ENCODE results near the gene LIMCH1. TPM values are rescaled to one million over a fixed set of nuclear protein-coding genes. Genes with fewer than 3 reads are reported as not detected.

LIMCH1 gene
- total and polyA plus RNA-seq, 2 of the 8 experiments (the other 6 are each of a cell fraction or from before 2014, with no cell fraction given): 2.7 to 3.0 TPM

DNA sequence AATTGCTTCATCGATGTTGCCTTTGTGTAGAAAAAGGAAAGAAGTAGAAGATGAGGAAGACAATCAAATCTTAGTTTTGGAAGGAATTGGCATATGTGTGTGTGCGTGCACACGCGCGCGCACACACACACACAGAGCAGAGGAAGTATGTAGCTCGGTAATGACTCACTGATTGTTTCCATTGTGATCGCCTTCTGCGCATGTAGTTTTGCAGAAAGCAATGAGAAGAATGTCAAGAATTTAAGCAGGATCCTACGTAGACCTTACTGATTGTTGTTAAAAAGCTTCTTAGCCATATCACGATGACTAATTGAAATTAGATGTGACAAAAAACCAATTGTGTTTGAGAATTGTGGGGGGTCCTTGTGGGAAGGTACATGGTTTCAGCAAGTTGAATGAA, 12.8 kb upstream of the LIMCH1 start:
- Histone ChIP-seq H4K8ac (ENCODE audit: extremely low read depth, insufficient read depth, low read length) (no peak overlapping the region), H3K9me3 (ENCODE audit: insufficient read depth in 2 of 2, low read depth in 1 of 2, low read length in 1 of 2) (no peaks in the 10 kb centered on the region), H4K20me1 (replicated peaks in 1 of 2; ENCODE audit: control insufficient read depth in 1 of 2, insufficient read depth in 2 of 2, low read length in 2 of 2) (no peaks in the 10 kb centered on the region), H3K79me2 (ENCODE audit: control insufficient read depth in 1 of 2, insufficient read depth in 2 of 2, low read length in 2 of 2) (no peaks in the 10 kb centered on the region), H2AK5ac (ENCODE audit: low read depth, low read length) (no peak overlapping the region), H3K23ac (ENCODE audit: insufficient read length) (no peak overlapping the region), H3K9ac (replicated peaks in 1 of 4; ENCODE audit: extremely low read depth in 1 of 4, low read depth in 3 of 4, low read length in 3 of 4) (no peak overlapping the region), H2BK15ac (ENCODE audit: low read length) (no peak overlapping the region), H2AFZ (ENCODE audit: low read length) (no peak overlapping the region), H3K27me3 (replicated peaks in 1 of 4; ENCODE audit: control insufficient read depth in 3 of 4, extremely low read depth in 1 of 4, insufficient read depth in 3 of 4, low read length in 3 of 4) (no peaks in the 10 kb centered on the region), H3K4me2 (ENCODE audit: insufficient read depth in 1 of 2, low read depth in 2 of 2, low read length in 2 of 2) (peak overlapping the region in 1 of 2 experiments; percentile 7; a peak in 2 of 4 replicates), H3K79me1 (ENCODE audit: low read depth, low read length) (no peaks in the 10 kb centered on the region), H2BK120ac (replicated peaks; ENCODE audit: low read depth, low read length) (no peak overlapping the region), H4K91ac (replicated peaks; ENCODE audit: insufficient read length, low read length) (no peak overlapping the region), H3K14ac (ENCODE audit: insufficient read length) (no peak overlapping the region), H3K4ac (replicated peaks; ENCODE audit: insufficient read length, low read depth, low read length) (no peak overlapping the region), H3K23me2 (ENCODE audit: low read depth, low read length) (no peaks in the 10 kb centered on the region), H3K4me1 (replicated peaks in 1 of 4; ENCODE audit: control insufficient read depth in 3 of 4, insufficient read depth in 4 of 4, low read length in 3 of 4) (peaks cover 0 to 6% (median 3%) of the 10 kb centered on the region in 4 experiments; a peak in 3 of 7 replicates), H2BK12ac (ENCODE audit: low read depth, low read length) (no peak overlapping the region; the same call in 1 of the 2 replicates), H2BK20ac (ENCODE audit: low read length) (no peak overlapping the region), H2BK5ac (ENCODE audit: low read depth, low read length) (no peak overlapping the region), H3K56ac (replicated peaks; ENCODE audit: insufficient read length, low read depth, low read length) (no peak overlapping the region), H3K4me3 (ENCODE audit: extremely low read depth in 1 of 4, insufficient read depth in 2 of 4, low read depth in 3 of 4, low read length in 4 of 4) (no peak overlapping the region), H3K36me3 (ENCODE audit: control insufficient read depth in 2 of 4, insufficient read depth in 4 of 4, low read length in 3 of 4) (no peaks in the 10 kb centered on the region), H3K18ac (ENCODE audit: extremely low read depth, low read length) (no peak overlapping the region; the same call in 1 of the 2 replicates), H3K27ac (ENCODE audit: low read depth, low read length) (no peak overlapping the region), H4K5ac (ENCODE audit: insufficient read length, low read depth, low read length) (peak overlapping the region; percentile 15)
- DNase-seq (ENCODE audit: low read depth in 1 of 2, low spot score in 2 of 2) (peak in 1 of 2 experiments; percentile 54), FAIRE-seq (peak; percentile 68)
- WGBS, 2 experiments (ENCODE audit: extremely low coverage in 1 of 2, insufficient coverage in 1 of 2, insufficient read length in 1 of 2, insufficient replicate concordance in 2 of 2, low coverage in 1 of 2, low lambda C conversion rate in 2 of 2, missing lambda C conversion rate in 1 of 2): 73% methylated on average over 11 of the region's 11 CpGs; no CpG with 5 or more reads in 1 of the 2 experiments
- ChIA-PET CTCF (ENCODE audit: partially characterized antibody) (interaction anchor here (0.7 to 1.3 kb wide), 3 partner anchors 120 to 245 kb away, joined by 3 to 4 read pairs (median 4); no protein-coding TSS in a partner anchor), POLR2A (ENCODE audit: partially characterized antibody) (interaction anchor here (0.9 to 1.1 kb wide), 3 partner anchors 14 to 269 kb away, joined by 3 to 6 read pairs (median 3); partner anchors contain the start of gene LIMCH1)
- TF ChIP-seq JUN (IDR thresholded peaks at IDR 0.05; ENCODE audit: low read depth, low read length) (peak; percentile 56; the same call in 1 of the 2 replicates), PHF8 (conservative IDR thresholded peaks at IDR 0.05; ENCODE audit: low read depth, low read length) (no peak), NANOG (IDR thresholded peaks at IDR 0.05; ENCODE audit: insufficient read depth, low read depth, low read length, poor library complexity, severe bottlenecking) (peak; percentile 87), TEAD4 (IDR thresholded peaks at IDR 0.05; ENCODE audit: low read depth, low read length) (peak; percentile 97), SIRT6 (IDR thresholded peaks at IDR 0.05; ENCODE audit: low read length) (no peak), KDM5A (IDR thresholded peaks at IDR 0.05; ENCODE audit: low read length) (no peak), JUND (IDR thresholded peaks at IDR 0.05; ENCODE audit: low read length) (peak; percentile 88)
